K562 (cell line): ENCODE measurements around the gene LPCAT1. TPM values are rescaled to one million over a fixed set of nuclear protein-coding genes. Genes with fewer than 3 reads are reported as not detected.

Experiments used
- ATAC-seq: fragments of 200-7000 bp; cut with Tn5 transposase; 3 replicates; pipeline ENCODE4 v1.9.1; 2020; ENCODE audit warnings: moderate library complexity
- BruUV-seq: library from RNA; stranded (reverse); fragments of 400-500 nt; replicated peaks from 2 replicates; lab custom pipeline; 2021; lab: Mats Ljungman, UMichigan
- CTCF ChIA-PET: fragments of 300-600 bp; formaldehyde crosslinking; extraction: SDS; loops from one replicate; lab custom pipeline; 2021; ENCODE audit warnings: low intra/inter-chr PET ratio; lab: Yijun Ruan, JAX
- POLR2A ChIA-PET: fragments of 300-600, 350-650 bp; sonication (Branson Sonifier 250); formaldehyde crosslinking; extraction: SDS; loops from one replicate; lab custom pipeline; 2021; ENCODE audit warnings: antibody characterized with exemption, inconsistent platforms; lab: Yijun Ruan, JAX
- DNase-seq, 4 experiments: peaks; one replicate each; pipeline versions ENCODE4 v3.0.0 to v3.0.0-alpha.2; 2011 to 2018; ENCODE audit warnings: low spot score in 3 of 4, mixed read lengths in 3 of 4; ENCODE audit errors: extremely low read depth in 1 of 4
- FAIRE-seq: peaks from 2 replicates; lab custom pipeline; 2011; peaks lifted over from hg19 to GRCh38; lab: Jason Lieb, UNC
- H2AFZ ChIP-seq: 2 replicates; pipeline ENCODE4 v1.6.0; 2011; ENCODE audit warnings: low read depth, low read length, control low read depth, inconsistent platforms
- H3K27ac ChIP-seq: fragments of 200-600 bp; 3 replicates; pipeline ENCODE4 v1.8.0; 2011; ENCODE audit warnings: low read depth, mild to moderate bottlenecking, control low read depth, inconsistent platforms, low read length, moderate library complexity, mixed read lengths; ENCODE audit errors: extremely low read depth
- H3K27me3 ChIP-seq, 2 experiments: fragments of 300-600 bp in 1 of 2; 2 replicates in 1 of 2; 3 replicates in 1 of 2; pipeline versions ENCODE4 v1.6.0 to v1.8.0; 2011; ENCODE audit warnings: inconsistent platforms in 2 of 2, low read length in 2 of 2, mild to moderate bottlenecking in 1 of 2, mixed read lengths in 1 of 2, moderate library complexity in 1 of 2; ENCODE audit not compliant: control insufficient read depth in 2 of 2, insufficient read depth in 2 of 2
- H3K36me3 ChIP-seq: fragments of 300-600 bp; 3 replicates; pipeline ENCODE4 v1.8.0; 2011; ENCODE audit warnings: mild to moderate bottlenecking, low read length, inconsistent platforms; ENCODE audit not compliant: control insufficient read depth, insufficient read depth
- H3K4me1 ChIP-seq, 2 experiments: fragments of 200-600 bp in 1 of 2; replicated peaks in 1 of 2; 2 replicates in 1 of 2; 3 replicates in 1 of 2; pipeline versions ENCODE4 v1.5.1 to v1.8.0; 2011; ENCODE audit warnings: inconsistent platforms in 2 of 2, low read length in 2 of 2, mild to moderate bottlenecking in 1 of 2, mixed read lengths in 1 of 2, moderate library complexity in 1 of 2; ENCODE audit not compliant: control insufficient read depth in 2 of 2, insufficient read depth in 2 of 2
- H3K4me2 ChIP-seq: 2 replicates; pipeline ENCODE4 v1.6.1; 2011; ENCODE audit warnings: low read length, control low read depth, inconsistent platforms, mixed read lengths; ENCODE audit not compliant: insufficient read depth
- H3K4me3 ChIP-seq: fragments of 200-600 bp; sonication (generic), shearing (Covaris generic); 2 replicates; pipeline ENCODE4 v1.5.1; 2016; ENCODE audit warnings: control low read depth, inconsistent platforms
- H3K79me2 ChIP-seq: fragments of 200-600 bp; 3 replicates; pipeline ENCODE4 v1.8.0; 2011; ENCODE audit warnings: low read length, inconsistent platforms; ENCODE audit not compliant: control insufficient read depth, insufficient read depth
- H3K9ac ChIP-seq, 2 experiments: 2 replicates each; pipeline versions ENCODE4 v1.6.0 to v1.6.1; 2011; ENCODE audit warnings: low read depth in 2 of 2, low read length in 2 of 2, control low read depth in 1 of 2, inconsistent platforms in 1 of 2, mild to moderate bottlenecking in 1 of 2, mixed read lengths in 1 of 2; ENCODE audit not compliant: insufficient read depth in 1 of 2
- H3K9me1 ChIP-seq: one replicate; pipeline ENCODE4 v1.6.0; 2011; ENCODE audit warnings: inconsistent platforms, mild to moderate bottlenecking, low read length, moderate library complexity; ENCODE audit not compliant: control insufficient read depth, insufficient read depth
- H3K9me3 ChIP-seq: replicated peaks from 2 replicates; pipeline ENCODE4 v1.5.1; 2011; ENCODE audit warnings: low read depth, low read length, inconsistent platforms; ENCODE audit not compliant: control insufficient read depth, insufficient read depth
- H4K20me1 ChIP-seq: replicated peaks from 2 replicates; pipeline ENCODE4 v1.6.1; 2011; ENCODE audit warnings: low read length, inconsistent platforms, mixed read lengths; ENCODE audit not compliant: control insufficient read depth, insufficient read depth
- ARHGAP35 ChIP-seq: fragments of 450-650 bp; IDR thresholded peaks from 2 replicates; pipeline ENCODE4 v1.6.1; 2018; ENCODE audit not compliant: partially characterized antibody
- BDP1 ChIP-seq: IDR thresholded peaks from 3 replicates; pipeline ENCODE4 v1.6.1; 2011; ENCODE audit not compliant: insufficient read length, insufficient read depth
- C11orf30 ChIP-seq: fragments of 450-650 bp; IDR thresholded peaks from 2 replicates; pipeline ENCODE4 v1.6.1; 2016; ENCODE audit warnings: low read depth, mild to moderate bottlenecking
- DNMT1 ChIP-seq: fragments of 450-650 bp; IDR thresholded peaks from 2 replicates; pipeline ENCODE4 v1.6.1; 2016; ENCODE audit warnings: antibody characterized with exemption, mild to moderate bottlenecking
- ETV1 ChIP-seq: fragments of 450-650 bp; conservative IDR thresholded peaks from 2 replicates; pipeline ENCODE4 v1.6.1; 2016; ENCODE audit warnings: missing genetic modification characterization, control low read depth, low read depth, missing compliant biosample characterization
- HDAC6 ChIP-seq: IDR thresholded peaks from 2 replicates; pipeline ENCODE4 v1.6.1; 2012; ENCODE audit warnings: low read depth, mild to moderate bottlenecking, control low read depth, inconsistent platforms, low read length, moderate library complexity
- HLTF ChIP-seq: fragments of 450-650 bp; IDR thresholded peaks from 2 replicates; pipeline ENCODE4 v1.6.1; 2016
- MAFF ChIP-seq: IDR thresholded peaks from 2 replicates; pipeline ENCODE4 v1.6.1; 2012; ENCODE audit warnings: low read length, improper control_type of control experiment
- MBD1 ChIP-seq: fragments of 250-450 bp; sonication (Bioruptor Pico); IDR thresholded peaks from 2 replicates; pipeline ENCODE4 v1.8.0; 2022; ENCODE audit warnings: inconsistent platforms
- ZNF212 ChIP-seq: fragments of 450-650 bp; formaldehyde crosslinking; IDR thresholded peaks from 2 replicates; pipeline ENCODE4 v1.4.0; 2020; ENCODE audit warnings: mild to moderate bottlenecking
- ZNF24 ChIP-seq: fragments of 450-650 bp; IDR thresholded peaks from 2 replicates; pipeline ENCODE4 v1.6.1; 2016
- ZNF436 ChIP-seq: fragments of 250-450, 450-650 bp; sonication (Bioruptor Pico); formaldehyde crosslinking; IDR thresholded peaks from 2 replicates; pipeline ENCODE4 v1.7.0; 2020; ENCODE audit warnings: mild to moderate bottlenecking
- WGBS: fragments of 100-300 bp; shearing (Covaris generic); methylation state at CpG from one replicate; pipeline ENCODE4 v1.1.6; 2016; ENCODE audit warnings: low coverage, mixed read lengths; ENCODE audit not compliant: insufficient coverage; ENCODE audit errors: missing lambda C conversion rate; 5-methylcytosine and 5-hydroxymethylcytosine counted together
- in situ Hi-C: fragments of 300-500 bp; cut with MboI; formaldehyde crosslinking; loops from 4 replicates; pipeline ENCODE4 v1.15.0; 2018; ENCODE audit warnings: inconsistent platforms, mixed read lengths
- intact Hi-C: fragments of 100-400 bp; cut with micrococcal nuclease; formaldehyde crosslinking; loops from 2 replicates; pipeline ENCODE4 v1.14.2; 2022
- polyA plus RNA-seq, 8 experiments: library from polyadenylated mRNA; depleted of rRNA in 4 of 8; stranded (reverse) in 5 of 8; unstranded in 3 of 8; fragments of >200 nt; fragmentation: Nextera tagmentation in 2 of 8; fragmentation: Illumina TruSeq in 1 of 8; extraction: Ambion mirVana in 2 of 8; extraction: Trizol in 1 of 8; gene quantifications; 2 replicates each; pipeline versions ENCODE4 v1.2.1 to v1.2.3, GENCODE V29; 2011 to 2014; ENCODE audit warnings: inconsistent platforms in 1 of 8, missing spikeins in 1 of 8
- total RNA-seq, 7 experiments: library from RNA; depleted of rRNA in 6 of 7; stranded (reverse); fragments of >200 nt in 6 of 7; fragmentation: Illumina TruSeq in 2 of 7; extraction: Trizol in 2 of 7; gene quantifications; 2 replicates each; pipeline versions ENCODE4 v1.2.1 to v1.2.3, GENCODE V29; 2011 to 2021; ENCODE audit warnings: low replicate concordance in 1 of 7
- TF ChIP-seq, protein P1 (sequence below), 2 experiments: IDR thresholded peaks in 1 of 2; conservative IDR thresholded peaks in 1 of 2; 2 replicates each; pipeline ENCODE4 v1.6.1; 2016; ENCODE audit warnings: low read depth in 2 of 2, mild to moderate bottlenecking in 1 of 2, missing compliant biosample characterization in 1 of 2, missing genetic modification characterization in 1 of 2, moderate library complexity in 1 of 2

The LPCAT1 gene
- total and polyA plus RNA-seq, 9 of the 15 experiments (the other 6 are each of a cell fraction or from before 2014, with no cell fraction given) = 0.14 to 18.4 (median 13.9) TPM

DNA sequence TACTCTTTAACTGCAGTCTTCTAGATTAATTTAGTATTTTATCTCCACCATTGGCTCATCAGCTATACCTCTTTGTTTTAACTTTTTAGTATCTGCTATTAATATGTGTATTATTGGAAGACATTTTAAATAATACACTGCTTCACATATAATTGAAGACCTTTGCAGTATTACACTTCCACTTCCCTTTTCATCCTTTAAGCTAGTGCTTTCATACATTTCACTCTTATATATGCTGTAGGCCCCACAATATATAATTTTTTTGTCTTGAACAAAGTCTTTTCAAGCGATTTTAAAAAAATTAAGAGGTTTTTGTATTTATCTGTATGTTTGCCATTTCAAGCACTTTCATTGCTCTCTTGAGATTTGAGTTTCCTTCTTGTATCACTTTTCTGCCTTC lies 8.6 kb upstream of the LPCAT1 start:
- no peak overlapping the region for H3K27ac ChIP-seq
- H3K4me3 ChIP-seq = no peak overlapping the region
- intact Hi-C loops (no loop called here), in situ Hi-C loops (no loop called here)
- FAIRE-seq = no peak
- no peak overlapping the region for H2AFZ ChIP-seq
- no peaks in the 10 kb centered on the region for H3K79me2 ChIP-seq
- no peak for ATAC-seq
- H3K27me3 ChIP-seq = peaks cover 15% of the 10 kb centered on the region in 2 experiments
- H4K20me1 ChIP-seq = no peaks in the 10 kb centered on the region
- H3K9ac ChIP-seq = no peak overlapping the region
- ChIA-PET POLR2A (interaction anchor here (0.7 to 0.8 kb wide), 2 partner anchors 12 to 150 kb away, joined by 3 to 5 read pairs; no protein-coding TSS in a partner anchor), CTCF (no interaction called here)
- no TSS peak for BruUV-seq
- no peaks in the 10 kb centered on the region for H3K4me1 ChIP-seq
- no peaks in the 10 kb centered on the region for H3K9me1 ChIP-seq
- DNase-seq = no peak
- no peak overlapping the region for H3K4me2 ChIP-seq
- no peaks in the 10 kb centered on the region for H3K9me3 ChIP-seq
- 0% methylated on average over 1 of the region's 1 CpG for WGBS
- H3K36me3 ChIP-seq = no peaks in the 10 kb centered on the region
- TF ChIP-seq MBD1 (CRISPR knock-in tag) (no peak), DNMT1 (no peak), HDAC6 (no peak), ARHGAP35 (no peak)
- TF ChIP-seq, all 486 proteins: peak for 0

DNA sequence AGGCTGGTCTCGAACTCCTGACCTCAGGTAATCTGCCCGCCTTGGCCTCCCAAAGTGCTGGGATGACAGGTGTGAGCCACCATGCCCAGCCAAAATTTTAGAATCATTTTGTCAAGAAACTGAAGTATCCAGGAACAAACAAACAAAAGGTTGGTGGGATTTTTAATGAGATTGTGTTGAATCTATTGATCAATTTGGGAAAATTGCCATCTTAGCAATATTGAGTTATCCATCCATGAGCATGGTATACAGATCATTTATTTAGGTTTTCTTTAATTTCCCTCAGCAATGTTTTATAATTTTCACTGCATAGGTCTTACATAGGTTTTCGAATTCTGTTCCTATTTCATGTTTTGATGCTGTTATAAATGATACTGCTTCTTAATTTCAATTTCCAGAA lies 5.7 kb upstream of the LPCAT1 start:
- no peak overlapping the region for H2AFZ ChIP-seq
- H3K9me3 ChIP-seq = no peaks in the 10 kb centered on the region
- ATAC-seq (no peak), DNase-seq (no peak), FAIRE-seq (no peak)
- no peaks in the 10 kb centered on the region for H3K9me1 ChIP-seq
- H3K9ac ChIP-seq = no peak overlapping the region
- H3K79me2 ChIP-seq = no peaks in the 10 kb centered on the region
- intact Hi-C loops = no loop called here
- WGBS = 1% methylated on average over 3 of the region's 3 CpGs
- no peak overlapping the region for H3K4me3 ChIP-seq
- no peaks in the 10 kb centered on the region for H3K36me3 ChIP-seq
- in situ Hi-C loops = no loop called here
- CTCF ChIA-PET = no interaction called here
- POLR2A ChIA-PET = interaction anchor here (1.4 kb wide), 1 partner anchor 8 kb away, joined by 4 read pairs; no protein-coding TSS in a partner anchor
- peaks cover 1 to 12% of the 10 kb centered on the region in 2 experiments; a peak in 3 of 5 replicates for H3K4me1 ChIP-seq
- BruUV-seq = no TSS peak
- H3K4me2 ChIP-seq = no peak overlapping the region
- no peaks in the 10 kb centered on the region for H4K20me1 ChIP-seq
- no peak overlapping the region for H3K27ac ChIP-seq
- peaks cover 0 to 5% of the 10 kb centered on the region in 2 experiments; a peak in 1 of 5 replicates for H3K27me3 ChIP-seq
- TF ChIP-seq BDP1 = no peak
- TF ChIP-seq MAFF = peak; percentile 34
- no peak for TF ChIP-seq HLTF
- no peak for TF ChIP-seq ZNF24
- no peak for TF ChIP-seq ZNF436 (CRISPR knock-in tag)
- TF ChIP-seq, protein P1, sequence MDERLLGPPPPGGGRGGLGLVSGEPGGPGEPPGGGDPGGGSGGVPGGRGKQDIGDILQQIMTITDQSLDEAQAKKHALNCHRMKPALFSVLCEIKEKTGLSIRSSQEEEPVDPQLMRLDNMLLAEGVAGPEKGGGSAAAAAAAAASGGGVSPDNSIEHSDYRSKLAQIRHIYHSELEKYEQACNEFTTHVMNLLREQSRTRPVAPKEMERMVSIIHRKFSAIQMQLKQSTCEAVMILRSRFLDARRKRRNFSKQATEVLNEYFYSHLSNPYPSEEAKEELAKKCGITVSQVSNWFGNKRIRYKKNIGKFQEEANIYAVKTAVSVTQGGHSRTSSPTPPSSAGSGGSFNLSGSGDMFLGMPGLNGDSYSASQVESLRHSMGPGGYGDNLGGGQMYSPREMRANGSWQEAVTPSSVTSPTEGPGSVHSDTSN (CRISPR knock-in tag; IDR thresholded peaks at IDR 0.05; ENCODE audit: low read depth) = no peak
- TF ChIP-seq, protein P1 (tag; conservative IDR thresholded peaks at IDR 0.05; ENCODE audit: low read depth) = no peak
- no peak for TF ChIP-seq ETV1 (tag)
- no peak for TF ChIP-seq ZNF212
- peak; percentile 15; the same call in 1 of the 2 replicates for TF ChIP-seq C11orf30
